ENCODE data around the gene SAXO2. TPM values are rescaled to one million over a fixed set of nuclear protein-coding genes. Genes with fewer than 3 reads are reported as not detected.

SAXO2 gene
- total RNA-seq, result 5.5 TPM in 1 of 2 replicates, not detected in the other

GRCh38 chr15:82262422-82263026, at the start of gene SAXO2, which contains the start of gene EFL1:
Gene SAXO2, plus strand, starts transcription at chr15:82262818. Its CDS starts 62 bp downstream, at chr15:82262880.
Gene EFL1, minus strand, starts transcription at chr15:82262734. Its CDS starts 956 bp downstream, at chr15:82261778.

Other genes starting within 250 kb of the SAXO2 start
- 11.2 and 19.9 TPM in 2 replicates for gene MEX3B, start 216.8 kb upstream of the SAXO2 start, total RNA-seq
- 8.2 and 11.9 TPM in 2 replicates for gene EFL1, start 84 bp upstream of the SAXO2 start, total RNA-seq
- 0.33 and 1.3 TPM in 2 replicates for gene GOLGA6L10, start 86.7 kb downstream of the SAXO2 start, total RNA-seq
- gene GOLGA6L9, start 167.0 kb downstream of the SAXO2 start, total RNA-seq, result 0.81 and 1.1 TPM in 2 replicates